Peyer's patch (tissue), 4 donors: ENCODE data around the gene FAM114A2. TPM values are rescaled to one million over a fixed set of nuclear protein-coding genes. Genes with fewer than 3 reads are reported as not detected.
"Not testable (repeated sequence)": the region's sequence is repeated elsewhere in the genome, so short reads cannot be mapped to it uniquely, and the experiment has no call there.

Experiments used
- DNase-seq, 3 donors: peaks; one replicate each; pipeline ENCODE4 v3.0.0-alpha.2; 2017 to 2019
- H3K27ac ChIP-seq, 4 donors: fragments of 200-600 bp; sonication (generic); one replicate each; pipeline ENCODE4 v1.5.1; 2016 to 2019
- H3K27me3 ChIP-seq, 2 donors: fragments of 200-600 bp; sonication (generic); one replicate each; pipeline ENCODE4 v1.5.1; 2019
- H3K36me3 ChIP-seq, 3 donors: fragments of 200-600 bp; sonication (generic); one replicate each; pipeline ENCODE4 v1.5.1; 2016 to 2019
- H3K4me1 ChIP-seq, 4 donors: fragments of 200-600 bp; sonication (generic); one replicate each; pipeline ENCODE4 v1.5.1; 2016 to 2019
- H3K4me3 ChIP-seq, 4 donors: fragments of 200-600 bp; sonication (generic); 1 replicate in 3 of 4; 2 replicates in 1 of 4; pipeline ENCODE4 v1.5.1; 2016 to 2019; ENCODE audit warnings: mild to moderate bottlenecking in 1 of 4
- H3K9me3 ChIP-seq, 4 donors: fragments of 200-600 bp; sonication (generic); one replicate each; pipeline ENCODE4 v1.5.1; 2016 to 2019; ENCODE audit warnings: mild to moderate bottlenecking in 1 of 4
- POLR2A ChIP-seq, 2 donors: fragments of 450-650 bp; IDR thresholded peaks; one replicate each; pipeline ENCODE4 v1.5.1; 2017; ENCODE audit warnings: antibody characterized with exemption in 2 of 2, mild to moderate bottlenecking in 2 of 2, moderate library complexity in 2 of 2
- total RNA-seq, 4 donors: library from RNA; depleted of rRNA; stranded (reverse); fragments of >200 nt; gene quantifications; one replicate each; pipeline ENCODE4 v1.1.0, GENCODE V29; 2016
- TF ChIP-seq, protein P1 (sequence below), 6 experiments: fragments of 450-650 bp in 4 of 6; fragments of 200-600 bp in 2 of 6; sonication (generic) in 1 of 6; IDR thresholded peaks; one replicate each; pipeline ENCODE4 v1.5.1; 2017 to 2019; ENCODE audit warnings: antibody characterized with exemption in 6 of 6, mild to moderate bottlenecking in 3 of 6, moderate library complexity in 1 of 6

The FAM114A2 gene
- total RNA-seq, 4 donors from 2014 or later, result 10.2 to 39.3 (median 16.3) TPM

DNA sequence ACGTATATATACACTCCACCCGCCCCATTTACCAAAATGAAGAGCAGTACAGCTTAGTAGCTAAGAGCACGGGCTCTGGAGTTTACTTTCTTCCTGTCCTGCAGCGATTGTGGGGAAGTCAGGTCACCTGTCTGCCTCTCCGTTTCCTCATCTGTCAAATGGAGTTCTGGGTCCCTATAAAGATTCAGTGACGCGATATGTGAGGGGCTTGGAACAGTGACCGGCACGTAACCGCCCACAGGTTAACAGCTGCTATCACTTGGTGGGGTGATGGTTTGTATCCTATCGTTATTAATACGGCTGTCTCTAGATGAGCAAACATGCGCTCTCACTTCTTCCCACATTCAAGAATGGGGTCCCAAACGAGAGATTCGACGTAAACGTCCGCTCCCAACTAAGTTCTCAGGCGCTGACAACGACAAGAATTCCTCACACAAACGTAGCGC is 426 bp downstream of the FAM114A2 start:
- no peak for TF ChIP-seq POLR2A (IDR thresholded peaks at IDR 0.05)
- TF ChIP-seq, protein P1, sequence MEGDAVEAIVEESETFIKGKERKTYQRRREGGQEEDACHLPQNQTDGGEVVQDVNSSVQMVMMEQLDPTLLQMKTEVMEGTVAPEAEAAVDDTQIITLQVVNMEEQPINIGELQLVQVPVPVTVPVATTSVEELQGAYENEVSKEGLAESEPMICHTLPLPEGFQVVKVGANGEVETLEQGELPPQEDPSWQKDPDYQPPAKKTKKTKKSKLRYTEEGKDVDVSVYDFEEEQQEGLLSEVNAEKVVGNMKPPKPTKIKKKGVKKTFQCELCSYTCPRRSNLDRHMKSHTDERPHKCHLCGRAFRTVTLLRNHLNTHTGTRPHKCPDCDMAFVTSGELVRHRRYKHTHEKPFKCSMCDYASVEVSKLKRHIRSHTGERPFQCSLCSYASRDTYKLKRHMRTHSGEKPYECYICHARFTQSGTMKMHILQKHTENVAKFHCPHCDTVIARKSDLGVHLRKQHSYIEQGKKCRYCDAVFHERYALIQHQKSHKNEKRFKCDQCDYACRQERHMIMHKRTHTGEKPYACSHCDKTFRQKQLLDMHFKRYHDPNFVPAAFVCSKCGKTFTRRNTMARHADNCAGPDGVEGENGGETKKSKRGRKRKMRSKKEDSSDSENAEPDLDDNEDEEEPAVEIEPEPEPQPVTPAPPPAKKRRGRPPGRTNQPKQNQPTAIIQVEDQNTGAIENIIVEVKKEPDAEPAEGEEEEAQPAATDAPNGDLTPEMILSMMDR (IDR thresholded peaks at IDR 0.05), result no peak
- no peaks in the 10 kb centered on the region for H3K27me3 ChIP-seq
- H3K27ac ChIP-seq, result peak overlapping the region; percentile 83 to 94 (median 86)
- no peaks in the 10 kb centered on the region for H3K36me3 ChIP-seq
- H3K4me3 ChIP-seq, result peak overlapping the region; percentile 62 to 87 (median 64)
- peaks cover 0 to 12% (median 9%) of the 10 kb centered on the region in 4 donors for H3K4me1 ChIP-seq
- H3K9me3 ChIP-seq, result no peaks in the 10 kb centered on the region
- peak in 2 of 3 donors; percentile 61 to 63 for DNase-seq

DNA sequence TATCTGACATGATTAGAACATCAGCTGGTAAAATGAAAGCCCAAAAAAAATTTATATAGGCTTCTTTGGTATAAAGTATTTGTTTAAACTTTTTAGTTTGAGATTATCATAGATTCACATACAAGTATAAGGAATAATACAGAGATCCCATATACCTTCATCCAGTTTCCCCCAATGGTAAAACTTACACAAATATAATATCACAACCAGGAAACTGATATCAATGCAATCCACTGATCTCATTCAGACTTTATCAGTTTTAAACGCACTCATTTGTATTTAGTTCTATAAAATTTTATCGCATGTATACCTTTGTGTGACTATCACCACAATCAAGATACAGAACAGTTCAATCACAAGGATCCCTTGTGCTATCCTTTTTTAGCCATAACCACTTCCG is 3.8 kb downstream of the FAM114A2 start:
- no peaks in the 10 kb centered on the region for H3K36me3 ChIP-seq
- DNase-seq, result no peak

DNA sequence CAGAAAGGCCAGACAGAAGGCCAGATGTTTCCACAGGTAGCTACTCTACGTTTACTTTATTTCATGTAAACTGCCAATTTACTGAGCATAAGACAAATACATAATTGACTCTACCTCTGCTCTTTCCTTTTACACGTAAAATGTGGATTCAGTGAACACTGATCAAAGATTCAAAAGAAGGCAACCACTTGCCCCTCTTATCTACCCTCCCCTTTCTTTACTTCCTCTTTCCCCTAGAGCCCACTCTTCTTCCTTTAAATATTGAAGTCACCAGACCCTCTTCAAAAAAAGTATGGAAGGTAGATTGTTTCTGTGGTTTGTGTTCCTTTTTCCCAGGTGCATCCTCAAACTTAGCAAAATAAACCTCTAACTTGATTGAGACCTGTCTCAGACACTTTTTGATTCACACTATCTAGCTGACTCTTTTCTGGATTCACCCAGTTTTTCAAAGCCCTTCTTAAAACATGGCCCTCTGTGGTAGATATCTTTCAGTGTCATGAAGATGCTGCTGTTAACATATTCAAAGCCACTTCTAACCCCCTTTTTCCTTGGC is 6.7 kb downstream of the FAM114A2 start:
- peaks cover 0 to 12% (median 0%) of the 10 kb centered on the region in 3 donors for H3K36me3 ChIP-seq
- no peak overlapping the region for H3K27ac ChIP-seq
- no peaks in the 10 kb centered on the region for H3K27me3 ChIP-seq
- H3K4me3 ChIP-seq, result no peak overlapping the region
- H3K9me3 ChIP-seq, result no peaks in the 10 kb centered on the region
- TF ChIP-seq, protein P1 (IDR thresholded peaks at IDR 0.05), result no peak
- TF ChIP-seq POLR2A (IDR thresholded peaks at IDR 0.05), result no peak
- H3K4me1 ChIP-seq, result no peaks in the 10 kb centered on the region
- no peak for DNase-seq

More for the DNA sequence above, 3.8 kb downstream of the FAM114A2 start:
- Histone ChIP-seq H3K27me3 (no peaks in the 10 kb centered on the region), H3K27ac (no peak overlapping the region), H3K9me3 (no peaks in the 10 kb centered on the region), H3K4me1 (peaks cover 0 to 7% (median 5%) of the 10 kb centered on the region in 4 donors), H3K4me3 (no peak overlapping the region)
- TF ChIP-seq, protein P1 (IDR thresholded peaks at IDR 0.05), result no peak
- no peak for TF ChIP-seq POLR2A (IDR thresholded peaks at IDR 0.05)

DNA sequence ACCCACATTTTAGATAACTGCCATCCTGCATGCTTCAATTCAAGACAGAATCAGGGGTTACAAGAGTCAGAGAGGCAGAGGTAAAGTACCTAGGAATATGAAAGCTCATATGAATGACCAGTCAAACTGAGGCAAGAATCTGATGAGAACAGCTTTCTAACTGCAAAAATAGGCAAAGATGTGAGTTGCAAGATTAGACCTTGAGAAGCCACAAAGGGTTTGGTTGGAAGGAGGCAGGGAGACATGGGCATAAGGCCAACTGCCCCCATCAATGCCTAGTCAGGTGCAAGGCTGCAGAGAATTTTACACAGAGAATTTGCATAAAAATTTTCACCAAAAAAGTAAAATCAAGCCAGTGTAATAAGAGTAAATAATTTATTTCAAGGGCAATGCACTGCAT is 12.8 kb downstream of the FAM114A2 start:
- H3K27ac ChIP-seq, result no peak overlapping the region
- TF ChIP-seq POLR2A (IDR thresholded peaks at IDR 0.05), result no peak
- TF ChIP-seq, protein P1 (IDR thresholded peaks at IDR 0.05), result no peak
- no peak overlapping the region for H3K4me3 ChIP-seq
- H3K9me3 ChIP-seq, result no peaks in the 10 kb centered on the region
- H3K4me1 ChIP-seq, result no peaks in the 10 kb centered on the region
- DNase-seq, result no peak
- H3K36me3 ChIP-seq, result peaks cover 0 to 25% (median 0%) of the 10 kb centered on the region in 3 donors
- H3K27me3 ChIP-seq, result no peaks in the 10 kb centered on the region

DNA sequence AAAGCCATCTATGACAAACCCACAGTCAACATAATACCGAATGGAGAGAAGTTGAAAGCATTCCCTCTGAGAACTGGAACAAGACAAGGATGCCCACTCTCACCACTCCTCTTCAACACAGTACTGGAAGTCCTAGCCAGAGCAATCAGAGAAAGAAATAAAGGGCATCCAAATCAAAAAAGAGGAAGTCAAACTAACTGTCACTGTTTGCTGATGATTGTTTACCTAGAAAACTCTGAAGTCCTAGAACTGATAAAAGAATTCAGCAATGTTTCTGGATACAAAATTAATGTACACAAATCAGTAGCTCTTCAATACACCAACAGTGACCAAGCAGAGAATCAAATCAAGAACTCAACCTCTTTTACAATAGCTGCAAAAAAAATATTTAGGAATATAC is 19.8 kb downstream of the FAM114A2 start:
- H3K4me1 ChIP-seq, H3K27ac ChIP-seq, H3K36me3 ChIP-seq, DNase-seq, H3K9me3 ChIP-seq, H3K27me3 ChIP-seq, H3K4me3 ChIP-seq: not testable (repeated sequence)

DNA sequence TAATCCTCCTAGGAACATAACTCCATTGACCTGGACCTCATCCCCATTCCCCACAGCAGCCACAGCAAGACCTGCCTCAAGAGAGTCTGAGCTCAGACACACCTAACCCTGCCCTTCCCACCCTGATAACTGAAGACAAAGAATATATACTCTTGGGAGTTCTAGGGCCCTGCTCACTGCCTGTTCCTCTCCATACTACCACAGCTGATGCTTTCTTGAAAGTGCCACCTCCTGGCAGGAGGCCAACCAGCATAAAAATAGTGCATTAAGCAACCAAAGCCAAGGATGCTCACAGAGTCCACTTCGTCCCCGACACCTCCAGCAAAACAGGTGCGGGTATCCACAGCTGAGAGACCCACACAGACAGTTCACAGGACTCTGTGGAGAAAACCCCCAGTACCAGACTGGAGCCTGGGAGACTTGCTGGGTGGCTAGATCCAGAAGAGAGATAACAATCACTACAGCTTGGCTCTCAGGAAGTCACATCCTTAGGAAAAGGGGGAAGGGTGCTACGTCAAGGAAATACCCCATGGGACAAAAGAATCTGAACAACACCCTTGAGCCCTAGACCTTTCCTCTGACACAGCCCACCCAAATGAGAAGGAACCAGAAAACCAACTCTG is 23.5 kb downstream of the FAM114A2 start:
- TF ChIP-seq, protein P1 (IDR thresholded peaks at IDR 0.05), result no peak
- no peak for TF ChIP-seq POLR2A (IDR thresholded peaks at IDR 0.05)
- peaks cover 0 to 19% (median 0%) of the 10 kb centered on the region in 3 donors for H3K36me3 ChIP-seq
- no peaks in the 10 kb centered on the region for H3K9me3 ChIP-seq
- H3K27ac ChIP-seq, result no peak overlapping the region
- no peak overlapping the region for H3K4me3 ChIP-seq
- no peaks in the 10 kb centered on the region for H3K27me3 ChIP-seq
- no peaks in the 10 kb centered on the region for H3K4me1 ChIP-seq
- no peak for DNase-seq
